Prostate gland (tissue), 2 donors: Measurements from ENCODE around the gene BCL6B. TPM values are rescaled to one million over a fixed set of nuclear protein-coding genes. Genes with fewer than 3 reads are reported as not detected.

Experiments used
- DNase-seq: peaks from one replicate; pipeline ENCODE4 v3.0.0-alpha.2; 2019; ENCODE audit warnings: low spot score
- H3K27ac ChIP-seq, 2 donors: fragments of 200-600 bp; sonication (generic); 2 replicates each; pipeline ENCODE4 v1.5.1; 2017 to 2019
- H3K27me3 ChIP-seq: fragments of 200-600 bp; sonication (generic); replicated peaks from 2 replicates; pipeline ENCODE4 v1.5.1; 2019; ENCODE audit not compliant: insufficient read depth
- H3K36me3 ChIP-seq, 2 donors: fragments of 200-600 bp; sonication (generic); 1 replicate in 1 of 2; 2 replicates in 1 of 2; pipeline versions ENCODE4 v1.5.1 to v1.8.1; 2017 to 2019
- H3K4me1 ChIP-seq: fragments of 200-600 bp; sonication (generic); replicated peaks from 2 replicates; pipeline ENCODE4 v1.5.1; 2019
- H3K4me3 ChIP-seq, 2 donors: fragments of 200-600 bp; sonication (generic); 2 replicates each; pipeline ENCODE4 v1.5.1; 2017 to 2019
- H3K9me3 ChIP-seq: fragments of 200-600 bp; sonication (generic); 2 replicates; pipeline ENCODE4 v1.5.1; 2017
- CTCF ChIP-seq, 4 experiments: fragments of 200-600 bp in 2 of 4; fragments of 450-650 bp in 2 of 4; sonication (generic) in 2 of 4; IDR thresholded peaks; 1 replicate in 3 of 4; 2 replicates in 1 of 4; pipeline ENCODE4 v1.5.1; 2016 to 2019; ENCODE audit warnings: antibody characterized with exemption in 4 of 4, mild to moderate bottlenecking in 2 of 4, moderate library complexity in 2 of 4
- POLR2A ChIP-seq: fragments of 450-650 bp; IDR thresholded peaks from one replicate; pipeline ENCODE4 v1.6.1; 2016; ENCODE audit warnings: antibody characterized with exemption, mild to moderate bottlenecking
- POLR2AphosphoS5 ChIP-seq: sonication (generic); formaldehyde crosslinking; IDR thresholded peaks from one replicate; pipeline ENCODE4 v1.6.1; 2017; ENCODE audit warnings: antibody characterized with exemption
- WGBS: methylation state at CpG from one replicate; pipeline ENCODE4 v1.1.5; 2018; 5-methylcytosine and 5-hydroxymethylcytosine counted together
- intact Hi-C: fragments of 100-400 bp; cut with DNase I; formaldehyde crosslinking; loops from one replicate; pipeline ENCODE4 v1.14.2; 2022
- total RNA-seq, 2 donors: library from RNA; depleted of rRNA; stranded (reverse); fragments of >200 nt; gene quantifications; one replicate each; pipeline ENCODE4 v1.1.0, GENCODE V29; 2016

BCL6B gene
- total RNA-seq, 2 donors from 2014 or later: 0.96 to 4.0 TPM

- peaks cover 3% of the 10 kb centered on the region for H3K27me3 ChIP-seq
- no peaks in the 10 kb centered on the region for H3K4me1 ChIP-seq
- TF ChIP-seq POLR2AphosphoS5: no peak
- TF ChIP-seq CTCF (IDR thresholded peaks at IDR 0.05): peak; percentile 82 to 96 (median 88)
- H3K36me3 ChIP-seq: no peaks in the 10 kb centered on the region
- intact Hi-C loops: loop anchor here (5.0 kb wide), 1 partner anchor 110 kb away; no protein-coding TSS in a partner anchor
- H3K4me3 ChIP-seq: peak overlapping the region; percentile 5 to 8
- no peaks in the 10 kb centered on the region for H3K9me3 ChIP-seq
- peak; percentile 58 for DNase-seq
- WGBS: 3% methylated on average over 37 of the region's 53 CpGs
- H3K27ac ChIP-seq: peak overlapping the region in 1 of 2 donors; percentile 24
Measured at GRCh38 chr17:7021993-7022778, 664 bp upstream of the BCL6B start.

- peak; percentile 78 for DNase-seq
- TF ChIP-seq CTCF (IDR thresholded peaks at IDR 0.05) (no peak), POLR2A (peak; percentile 46), POLR2AphosphoS5 (peak; percentile 73)
- 36% methylated on average over 51 of the region's 51 CpGs for whole genome bisulfite sequencing
- H3K36me3 ChIP-seq: no peaks in the 10 kb centered on the region
- peak overlapping the region in 1 of 2 donors; percentile 30 for H3K27ac ChIP-seq
- no peaks in the 10 kb centered on the region for H3K9me3 ChIP-seq
- H3K27me3 ChIP-seq: peaks cover 3% of the 10 kb centered on the region
- intact Hi-C loops: loop anchor here (5.0 kb wide), 1 partner anchor 111 kb away; no protein-coding TSS in a partner anchor
- H3K4me3 ChIP-seq: peak overlapping the region in 1 of 2 donors; percentile 11
- no peaks in the 10 kb centered on the region for H3K4me1 ChIP-seq
Measured at GRCh38 chr17:7023576-7024401, 939 bp downstream of the BCL6B start.

GRCh38 chr17:7024402-7024785, 1.5 kb downstream of the BCL6B start:
- peaks cover 3% of the 10 kb centered on the region for H3K27me3 ChIP-seq
- 77% methylated on average over 8 of the region's 8 CpGs for WGBS
- DNase-seq: no peak
- TF ChIP-seq POLR2AphosphoS5: no peak
- TF ChIP-seq POLR2A: no peak
- no peak for TF ChIP-seq CTCF (IDR thresholded peaks at IDR 0.05)
- no peak overlapping the region for H3K4me3 ChIP-seq
- H3K36me3 ChIP-seq: no peaks in the 10 kb centered on the region
- H3K27ac ChIP-seq: no peak overlapping the region
- H3K9me3 ChIP-seq: no peaks in the 10 kb centered on the region
- no peaks in the 10 kb centered on the region for H3K4me1 ChIP-seq
- intact Hi-C loops: loop anchor here (5.0 kb wide), 1 partner anchor 112 kb away; no protein-coding TSS in a partner anchor

GRCh38 chr17:7025245-7025644, 2.4 kb downstream of the BCL6B start:
- Histone ChIP-seq H3K36me3 (no peaks in the 10 kb centered on the region), H3K4me1 (no peaks in the 10 kb centered on the region), H3K27ac (no peak overlapping the region), H3K9me3 (no peaks in the 10 kb centered on the region), H3K27me3 (peaks cover 3% of the 10 kb centered on the region), H3K4me3 (no peak overlapping the region)
- TF ChIP-seq POLR2A (no peak), CTCF (IDR thresholded peaks at IDR 0.05) (no peak), POLR2AphosphoS5 (no peak)
- 91% methylated on average over 1 of the region's 1 CpG for WGBS
- intact Hi-C loops: no loop called here
- no peak for DNase-seq
